ENCODE data around the gene RAD51C.

GRCh38 chr17:58734811-58735210 lies 42.4 kb downstream of the RAD51C start:
- TF ChIP-seq, protein P1, sequence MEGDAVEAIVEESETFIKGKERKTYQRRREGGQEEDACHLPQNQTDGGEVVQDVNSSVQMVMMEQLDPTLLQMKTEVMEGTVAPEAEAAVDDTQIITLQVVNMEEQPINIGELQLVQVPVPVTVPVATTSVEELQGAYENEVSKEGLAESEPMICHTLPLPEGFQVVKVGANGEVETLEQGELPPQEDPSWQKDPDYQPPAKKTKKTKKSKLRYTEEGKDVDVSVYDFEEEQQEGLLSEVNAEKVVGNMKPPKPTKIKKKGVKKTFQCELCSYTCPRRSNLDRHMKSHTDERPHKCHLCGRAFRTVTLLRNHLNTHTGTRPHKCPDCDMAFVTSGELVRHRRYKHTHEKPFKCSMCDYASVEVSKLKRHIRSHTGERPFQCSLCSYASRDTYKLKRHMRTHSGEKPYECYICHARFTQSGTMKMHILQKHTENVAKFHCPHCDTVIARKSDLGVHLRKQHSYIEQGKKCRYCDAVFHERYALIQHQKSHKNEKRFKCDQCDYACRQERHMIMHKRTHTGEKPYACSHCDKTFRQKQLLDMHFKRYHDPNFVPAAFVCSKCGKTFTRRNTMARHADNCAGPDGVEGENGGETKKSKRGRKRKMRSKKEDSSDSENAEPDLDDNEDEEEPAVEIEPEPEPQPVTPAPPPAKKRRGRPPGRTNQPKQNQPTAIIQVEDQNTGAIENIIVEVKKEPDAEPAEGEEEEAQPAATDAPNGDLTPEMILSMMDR (IDR thresholded peaks at IDR 0.05): no peak
- TF ChIP-seq POLR2AphosphoS5 (IDR thresholded peaks at IDR 0.05): no peak

All from prostate gland (tissue), 2 donors.